Measurements from ENCODE around the gene SCLY. TPM values are rescaled to one million over a fixed set of nuclear protein-coding genes. Genes with fewer than 3 reads are reported as not detected.

The SCLY gene
- total RNA-seq, 1 experiment from 2014 or later, result 69.9 TPM

DNA sequence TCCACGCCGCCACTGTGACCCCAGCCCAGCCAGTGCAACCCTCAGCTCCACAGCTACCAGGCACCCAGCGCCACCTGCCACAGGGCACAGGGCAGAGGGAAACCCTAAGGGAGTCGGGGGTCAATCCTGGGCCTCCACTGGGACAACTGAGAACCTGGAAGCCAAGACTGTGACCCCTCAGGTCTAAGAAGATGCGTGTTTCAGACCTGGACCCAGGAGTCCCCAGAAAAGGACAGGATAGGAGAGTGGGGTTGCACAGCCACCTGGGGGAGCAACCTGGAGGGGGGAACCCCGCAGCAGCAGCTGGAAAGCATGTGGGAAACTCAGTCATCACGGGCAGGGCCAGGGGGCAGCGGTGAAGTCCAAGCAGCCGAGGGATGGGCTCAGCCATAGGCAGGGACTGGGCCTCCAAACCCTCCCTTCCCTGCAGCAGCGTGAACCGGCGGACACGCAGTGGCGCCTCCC, 43.5 kb downstream of the SCLY start:
- no peak for DNase-seq (ENCODE audit: low spot score)
- BruUV-seq (replicated peaks), result no TSS peak
- POLR2A ChIA-PET (ENCODE audit: low non-redundant PET), result no interaction called here
- Histone ChIP-seq H3K36me3 (ENCODE audit: insufficient read depth, low read length, poor library complexity, severe bottlenecking) (no peaks in the 10 kb centered on the region), H3K4me3 (ENCODE audit: low read depth, low read length, poor library complexity, severe bottlenecking) (no peak overlapping the region), H3K4me1 (ENCODE audit: insufficient read depth, low read length, poor library complexity, severe bottlenecking) (peaks cover 2% of the 10 kb centered on the region), H3K27me3 (replicated peaks; ENCODE audit: insufficient read depth, low read depth, low read length, poor library complexity) (no peaks in the 10 kb centered on the region), H3K9me3 (ENCODE audit: low read depth, low read length, poor library complexity, severe bottlenecking) (no peaks in the 10 kb centered on the region), H3K27ac (ENCODE audit: low read depth, low read length, poor library complexity, severe bottlenecking) (no peak overlapping the region)
- CTCF ChIA-PET, result no interaction called here
- intact Hi-C loops (cut with micrococcal nuclease; ENCODE audit: unreplicated experiment), result no loop called here
- TF ChIP-seq CTCF (conservative IDR thresholded peaks at IDR 0.05; ENCODE audit: low read depth, low read length) (no peak), EZH2 (IDR thresholded peaks at IDR 0.05; ENCODE audit: borderline replicate concordance, low read depth, low read length, poor library complexity, severe bottlenecking) (no peak)

- Histone ChIP-seq H3K4me3 (ENCODE audit: low read depth, low read length, poor library complexity, severe bottlenecking) (no peak overlapping the region), H3K27me3 (replicated peaks; ENCODE audit: insufficient read depth, low read depth, low read length, poor library complexity) (no peaks in the 10 kb centered on the region), H3K4me1 (ENCODE audit: insufficient read depth, low read length, poor library complexity, severe bottlenecking) (no peaks in the 10 kb centered on the region), H3K27ac (ENCODE audit: low read depth, low read length, poor library complexity, severe bottlenecking) (no peak overlapping the region), H3K9me3 (ENCODE audit: low read depth, low read length, poor library complexity, severe bottlenecking) (no peaks in the 10 kb centered on the region), H3K36me3 (ENCODE audit: insufficient read depth, low read length, poor library complexity, severe bottlenecking) (no peaks in the 10 kb centered on the region)
- TF ChIP-seq EZH2 (IDR thresholded peaks at IDR 0.05; ENCODE audit: borderline replicate concordance, low read depth, low read length, poor library complexity, severe bottlenecking), result no peak
- no peak for TF ChIP-seq CTCF (conservative IDR thresholded peaks at IDR 0.05; ENCODE audit: low read depth, low read length)
- no peak for DNase-seq (ENCODE audit: low spot score)
- intact Hi-C loops (cut with micrococcal nuclease; ENCODE audit: unreplicated experiment), result no loop called here
- CTCF ChIA-PET, result no interaction called here
- no TSS peak for BruUV-seq (replicated peaks)
- POLR2A ChIA-PET (ENCODE audit: low non-redundant PET), result no interaction called here
These were observed 44.0 kb downstream of the SCLY start for GRCh38 chr2:238104691-238105371.

GRCh38 chr2:238105506-238106338, 44.9 kb downstream of the SCLY start:
- no peak for DNase-seq (ENCODE audit: low spot score)
- ChIA-PET POLR2A (ENCODE audit: low non-redundant PET) (no interaction called here), CTCF (no interaction called here)
- no peaks in the 10 kb centered on the region for H3K36me3 ChIP-seq (ENCODE audit: insufficient read depth, low read length, poor library complexity, severe bottlenecking)
- intact Hi-C loops (cut with micrococcal nuclease; ENCODE audit: unreplicated experiment), result no loop called here
- no peak overlapping the region for H3K27ac ChIP-seq (ENCODE audit: low read depth, low read length, poor library complexity, severe bottlenecking)
- no peak for TF ChIP-seq CTCF (conservative IDR thresholded peaks at IDR 0.05; ENCODE audit: low read depth, low read length)
- TF ChIP-seq EZH2 (IDR thresholded peaks at IDR 0.05; ENCODE audit: borderline replicate concordance, low read depth, low read length, poor library complexity, severe bottlenecking), result no peak
- no peaks in the 10 kb centered on the region for H3K27me3 ChIP-seq (replicated peaks; ENCODE audit: insufficient read depth, low read depth, low read length, poor library complexity)
- H3K4me3 ChIP-seq (ENCODE audit: low read depth, low read length, poor library complexity, severe bottlenecking), result no peak overlapping the region
- H3K9me3 ChIP-seq (ENCODE audit: low read depth, low read length, poor library complexity, severe bottlenecking), result no peaks in the 10 kb centered on the region
- no TSS peak for BruUV-seq (replicated peaks)
- H3K4me1 ChIP-seq (ENCODE audit: insufficient read depth, low read length, poor library complexity, severe bottlenecking), result no peaks in the 10 kb centered on the region
